Activated T-cell treated with anti-CD3 and anti-CD28 coated beads, Interleukin-2, amount 50 U/mL, for 72 hours (primary cell): Measurements from ENCODE around the gene AIFM2. TPM values are rescaled to one million over a fixed set of nuclear protein-coding genes. Genes with fewer than 3 reads are reported as not detected.
"Not testable (repeated sequence)": the region's sequence is repeated elsewhere in the genome, so short reads cannot be mapped to it uniquely, and the experiment has no call there.

Experiments used
- ATAC-seq, 2 donors: fragments of 150-1000 bp; cut with Tn5 transposase; replicated peaks in 1 of 2; 2 replicates each; pipeline ENCODE4 v1.10.0; 2021; ENCODE audit warnings: moderate library complexity in 2 of 2, mild to moderate bottlenecking in 1 of 2
- DNase-seq, 2 donors: peaks; one replicate each; pipeline ENCODE4 v3.0.0; 2021 to 2022; ENCODE audit warnings: mixed read lengths in 1 of 2
- H3K27ac Mint-ChIP-seq: one replicate; pipeline ENCODE4 v1.8.0; 2022; ENCODE audit warnings: mild to moderate bottlenecking, moderate library complexity, mixed read lengths
- H3K27me3 Mint-ChIP-seq: one replicate; pipeline ENCODE4 v1.8.0; 2022; ENCODE audit warnings: low read depth, mixed read lengths
- H3K36me3 Mint-ChIP-seq, 2 donors: one replicate each; pipeline ENCODE4 v1.8.0; 2022; ENCODE audit warnings: mixed read lengths in 2 of 2, mild to moderate bottlenecking in 1 of 2; ENCODE audit not compliant: insufficient read depth in 2 of 2
- H3K4me1 Mint-ChIP-seq: one replicate; pipeline ENCODE4 v1.8.0; 2022; ENCODE audit warnings: low read depth, mixed read lengths
- H3K4me3 Mint-ChIP-seq, 2 donors: one replicate each; pipeline ENCODE4 v1.8.0; 2022; ENCODE audit warnings: mild to moderate bottlenecking in 2 of 2, mixed read lengths in 2 of 2, moderate library complexity in 2 of 2
- H3K9me3 Mint-ChIP-seq, 2 donors: one replicate each; pipeline ENCODE4 v1.8.0; 2022; ENCODE audit warnings: mixed read lengths in 2 of 2
- total RNA-seq, 2 donors: library from RNA; stranded (reverse); gene quantifications; one replicate each; pipeline ENCODE4 v1.2.3, GENCODE V29; 2022

The AIFM2 gene
- total RNA-seq, 2 donors from 2014 or later, result 6.4 to 7.2 TPM

DNA sequence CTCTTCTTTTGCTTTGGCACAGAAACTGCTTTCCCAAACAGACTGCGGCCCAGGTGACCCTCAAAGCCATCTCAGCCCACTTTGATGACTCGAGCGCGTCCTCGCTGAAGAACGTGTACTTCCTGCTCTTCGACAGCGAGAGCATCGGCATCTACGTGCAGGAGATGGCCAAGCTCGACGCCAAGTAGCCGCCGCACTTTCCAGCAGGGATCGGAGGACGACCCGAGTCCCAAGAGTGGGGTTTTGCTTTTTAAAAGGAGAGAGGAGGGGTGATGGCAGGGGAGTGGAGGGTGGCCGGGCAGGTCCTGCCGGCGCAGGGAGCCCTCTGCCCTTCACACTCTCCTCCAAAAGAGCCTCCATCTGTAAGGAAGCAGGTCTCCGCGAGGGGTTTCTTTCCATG lies 21.1 kb downstream of the AIFM2 start:
- ATAC-seq (no peak), DNase-seq (no peak)
- no peaks in the 10 kb centered on the region for H3K9me3 Mint-ChIP-seq
- no peaks in the 10 kb centered on the region for H3K27me3 Mint-ChIP-seq
- peaks cover 0 to 2% of the 10 kb centered on the region in 2 donors for H3K36me3 Mint-ChIP-seq
- no peak overlapping the region for H3K4me3 Mint-ChIP-seq
- peaks cover 6% of the 10 kb centered on the region for H3K4me1 Mint-ChIP-seq
- H3K27ac Mint-ChIP-seq, result no peak overlapping the region

DNA sequence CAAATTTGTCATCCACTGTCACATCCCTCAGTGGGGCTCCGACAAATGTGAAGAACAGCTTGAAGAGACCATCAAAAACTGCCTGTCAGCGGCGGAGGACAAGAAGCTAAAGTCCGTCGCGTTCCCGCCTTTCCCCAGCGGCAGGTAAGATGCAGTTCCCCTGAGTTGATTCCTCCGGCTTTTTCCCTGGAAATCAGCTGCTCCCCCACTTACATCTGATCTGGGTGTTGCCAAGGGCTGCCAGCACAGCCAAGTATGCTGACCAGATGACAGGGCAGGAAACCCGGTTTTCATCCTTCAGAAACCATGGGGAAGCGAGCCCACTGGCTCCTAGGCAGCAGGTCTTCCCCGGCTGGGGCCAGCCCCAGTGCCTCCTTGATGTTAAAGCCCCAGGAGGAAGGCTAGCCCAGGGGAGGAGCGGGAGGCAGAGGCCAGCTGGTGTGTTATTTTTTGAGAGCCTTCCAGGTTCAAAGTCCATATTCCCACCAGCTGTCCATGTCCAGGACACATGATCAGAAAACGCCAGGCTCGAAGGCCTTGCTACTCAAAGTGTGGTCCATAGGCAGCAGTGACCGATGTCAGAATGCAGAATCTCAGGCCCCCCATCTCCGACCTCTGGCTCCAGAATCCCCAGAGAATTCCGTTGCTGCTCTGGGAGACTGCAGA lies 23.4 kb downstream of the AIFM2 start:
- peaks cover 0 to 2% of the 10 kb centered on the region in 2 donors for H3K36me3 Mint-ChIP-seq
- H3K4me3 Mint-ChIP-seq, result no peak overlapping the region
- H3K9me3 Mint-ChIP-seq, result no peaks in the 10 kb centered on the region
- ATAC-seq, result no peak
- no peak for DNase-seq
- H3K4me1 Mint-ChIP-seq, result no peaks in the 10 kb centered on the region
- H3K27me3 Mint-ChIP-seq, result no peaks in the 10 kb centered on the region
- H3K27ac Mint-ChIP-seq, result no peak overlapping the region

DNA sequence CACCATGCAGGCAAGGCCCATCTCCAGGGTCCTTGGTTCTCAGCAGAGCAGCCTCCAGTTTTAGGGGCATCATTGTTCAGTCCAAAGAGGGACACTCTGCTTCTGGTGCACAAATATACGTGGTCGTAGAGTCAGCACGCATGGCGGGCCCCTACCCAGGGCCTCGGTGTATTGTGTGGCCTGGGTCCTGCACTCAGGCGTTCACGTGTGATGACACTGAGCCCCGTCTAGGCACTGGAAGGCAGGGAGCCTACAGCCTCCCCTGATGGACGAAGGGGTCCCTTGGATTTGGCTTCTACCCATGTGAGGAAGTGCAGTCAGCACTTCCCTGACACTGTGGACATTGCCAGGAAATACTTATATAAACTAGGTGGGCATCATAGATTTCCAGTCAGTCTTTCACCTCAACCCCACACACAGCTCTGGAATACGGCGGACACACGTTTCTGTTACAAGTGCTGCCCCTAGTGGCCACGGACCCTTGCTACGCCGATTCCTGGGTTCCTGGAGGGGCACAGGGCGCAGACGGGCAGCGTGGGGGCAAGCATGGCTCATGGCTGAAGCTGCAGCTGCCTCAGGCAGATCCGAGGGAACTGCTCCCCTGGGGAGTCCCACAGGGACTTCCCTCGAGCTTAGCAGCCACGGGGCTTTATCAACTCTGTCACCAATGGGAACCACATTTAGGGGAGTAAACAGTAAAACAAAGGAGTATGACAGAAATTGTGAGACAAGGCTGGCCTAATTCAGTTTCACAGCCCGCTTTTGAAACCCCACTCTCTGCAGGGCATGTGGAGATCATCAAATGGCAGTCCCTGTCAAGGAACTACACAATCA lies 25.4 kb downstream of the AIFM2 start:
- Mint-ChIP-seq H3K27me3 (no peaks in the 10 kb centered on the region), H3K4me3 (no peak overlapping the region)

DNA sequence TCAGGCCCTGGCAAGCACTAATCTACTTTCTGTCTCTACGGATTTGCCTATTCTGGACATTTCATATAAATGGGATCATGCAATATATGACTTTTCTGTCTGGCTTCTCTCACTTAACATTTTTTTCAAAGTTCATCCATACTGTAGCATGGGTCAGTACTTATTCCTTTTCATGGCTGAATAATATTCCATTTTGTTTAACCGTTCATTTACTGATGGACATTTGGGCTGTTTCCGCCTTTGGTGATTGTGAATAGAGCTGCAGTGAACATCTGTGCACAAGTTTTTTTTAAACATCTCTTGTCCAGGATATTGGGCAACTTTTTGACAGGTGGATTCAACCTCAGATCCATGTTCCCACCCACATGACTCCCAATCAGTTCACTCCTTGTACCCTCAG lies 31.0 kb downstream of the AIFM2 start:
- Mint-ChIP-seq H3K9me3 (no peaks in the 10 kb centered on the region), H3K4me1 (no peaks in the 10 kb centered on the region), H3K4me3 (no peak overlapping the region), H3K27ac (no peak overlapping the region), H3K36me3 (no peaks in the 10 kb centered on the region), H3K27me3 (no peaks in the 10 kb centered on the region)
- DNase-seq (no peak), ATAC-seq (no peak)

More for the DNA sequence above, 25.4 kb downstream of the AIFM2 start:
- no peaks in the 10 kb centered on the region for H3K4me1 Mint-ChIP-seq
- peak; percentile 10 to 12 for DNase-seq
- H3K27ac Mint-ChIP-seq, result no peak overlapping the region
- peak; percentile 48 to 51 for ATAC-seq
- H3K9me3 Mint-ChIP-seq, result no peaks in the 10 kb centered on the region
- no peaks in the 10 kb centered on the region for H3K36me3 Mint-ChIP-seq

DNA sequence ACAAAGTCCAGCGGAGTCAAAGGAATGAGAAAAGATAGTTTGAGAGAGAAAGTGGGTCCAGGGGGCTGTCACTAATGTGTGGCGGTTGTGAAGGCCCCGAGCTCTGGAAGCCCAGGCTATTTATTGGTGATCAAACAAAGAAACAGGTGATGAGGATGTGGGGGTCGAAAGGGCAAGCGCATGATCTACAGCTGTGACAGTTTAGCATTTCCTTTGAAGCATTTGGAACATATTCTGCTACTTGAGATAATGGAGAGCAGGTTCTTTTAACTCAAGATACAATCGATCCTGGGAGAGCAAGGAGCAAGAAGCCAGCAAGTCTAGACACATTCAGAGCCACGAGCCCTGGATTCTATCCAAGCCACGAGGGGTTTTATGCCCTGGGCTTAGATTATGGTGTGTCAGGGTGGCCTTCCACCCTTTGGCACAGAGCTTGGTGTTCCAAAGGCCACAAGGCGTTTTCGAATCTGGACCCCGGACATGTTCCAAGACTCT lies 31.5 kb downstream of the AIFM2 start:
- H3K36me3 Mint-ChIP-seq, ATAC-seq, H3K27ac Mint-ChIP-seq: not testable (repeated sequence)

DNA sequence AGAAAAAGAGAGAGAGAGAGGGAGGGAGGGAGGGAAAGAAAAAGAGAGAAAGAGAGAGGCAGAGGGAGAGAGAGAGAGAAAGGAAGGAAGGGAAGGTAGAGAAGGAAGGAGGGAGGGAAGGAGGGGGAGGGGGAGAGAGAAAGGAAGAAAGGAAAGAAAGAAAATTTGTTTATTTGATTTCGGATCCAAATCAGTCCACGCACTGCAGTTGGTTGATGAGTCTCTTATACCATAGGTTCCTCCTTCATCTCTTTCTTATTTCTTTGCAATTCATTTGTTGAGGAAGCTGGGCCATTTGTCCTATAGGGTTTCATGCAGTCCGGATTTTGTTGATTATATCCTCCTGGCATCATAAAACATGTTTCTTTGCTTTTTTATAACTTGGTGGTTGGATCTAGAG lies 34.4 kb downstream of the AIFM2 start:
- no peak for DNase-seq
- Mint-ChIP-seq H3K4me3 (no peak overlapping the region), H3K9me3 (no peaks in the 10 kb centered on the region), H3K4me1 (peaks cover 17% of the 10 kb centered on the region), H3K27ac (no peak overlapping the region), H3K27me3 (no peaks in the 10 kb centered on the region), H3K36me3 (peaks cover 0 to under 1% of the 10 kb centered on the region in 2 donors)
- no peak for ATAC-seq

More for the DNA sequence above, 31.5 kb downstream of the AIFM2 start:
- H3K4me1 Mint-ChIP-seq, DNase-seq, H3K4me3 Mint-ChIP-seq, H3K27me3 Mint-ChIP-seq, H3K9me3 Mint-ChIP-seq: not testable (repeated sequence)

DNA sequence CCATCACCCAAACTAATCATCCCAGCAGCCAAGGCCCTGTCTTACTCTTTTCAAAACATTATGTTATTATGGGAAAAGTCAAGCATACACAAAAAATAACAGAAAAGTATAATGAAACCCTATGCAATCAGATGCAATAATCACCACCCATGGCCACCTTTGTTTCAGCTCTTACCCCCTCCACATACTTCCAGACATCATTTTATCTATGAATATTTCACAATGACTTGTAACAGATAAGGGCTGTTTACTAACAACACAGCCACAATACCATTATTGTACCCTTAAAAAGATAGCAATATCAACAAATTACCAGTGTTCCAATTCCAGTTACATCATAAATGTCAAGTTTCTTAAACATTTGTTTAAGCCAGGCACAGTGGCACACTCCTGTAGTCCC lies 35.2 kb downstream of the AIFM2 start:
- no peak for DNase-seq
- Mint-ChIP-seq H3K4me1 (peaks cover 26% of the 10 kb centered on the region), H3K27ac (no peak overlapping the region)

DNA sequence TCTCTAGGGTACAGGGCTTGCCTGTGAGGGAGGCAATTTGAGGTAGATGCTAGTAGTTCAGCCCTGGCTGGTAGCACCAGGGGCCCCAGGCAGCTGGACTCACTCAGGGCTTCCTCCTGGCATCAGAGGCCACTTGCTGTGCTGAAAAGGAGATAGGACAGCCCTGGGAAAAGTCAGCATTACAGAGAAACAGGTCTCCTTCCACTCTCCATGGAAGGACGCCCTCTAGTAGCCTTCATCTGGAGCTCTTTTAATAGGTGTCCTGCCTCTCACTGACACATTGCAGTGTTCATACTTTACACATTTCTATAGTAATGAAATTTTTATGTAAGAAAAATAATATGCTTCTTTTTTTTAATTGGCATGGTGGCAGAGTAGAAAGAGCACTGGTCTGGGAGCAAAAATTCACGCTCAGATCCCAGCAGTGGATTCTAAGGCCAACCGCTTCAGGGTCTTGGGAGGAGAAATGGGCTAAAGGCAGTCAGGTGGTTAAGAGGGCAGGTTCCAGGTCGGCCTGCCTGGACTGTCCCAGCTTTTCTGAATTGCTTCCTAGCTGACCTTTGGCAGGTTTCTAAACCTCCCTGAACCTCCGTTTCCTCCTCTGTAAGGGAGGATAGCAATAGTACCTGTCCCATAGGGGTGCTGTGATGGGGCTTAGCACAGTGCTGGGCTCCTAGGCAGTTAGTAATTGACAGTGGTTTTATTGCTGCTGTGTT lies 35.8 kb downstream of the AIFM2 start:
- DNase-seq (no peak), ATAC-seq (no peak)
- Mint-ChIP-seq H3K4me3 (no peak overlapping the region), H3K27ac (no peak overlapping the region), H3K9me3 (no peaks in the 10 kb centered on the region), H3K27me3 (no peaks in the 10 kb centered on the region), H3K36me3 (peaks cover 0 to 2% of the 10 kb centered on the region in 2 donors), H3K4me1 (peaks cover 32% of the 10 kb centered on the region)

More for the DNA sequence above, 35.2 kb downstream of the AIFM2 start:
- no peak for ATAC-seq
- no peaks in the 10 kb centered on the region for H3K9me3 Mint-ChIP-seq
- H3K4me3 Mint-ChIP-seq, result no peak overlapping the region
- H3K36me3 Mint-ChIP-seq, result peaks cover 0 to 2% of the 10 kb centered on the region in 2 donors
- no peaks in the 10 kb centered on the region for H3K27me3 Mint-ChIP-seq

DNA sequence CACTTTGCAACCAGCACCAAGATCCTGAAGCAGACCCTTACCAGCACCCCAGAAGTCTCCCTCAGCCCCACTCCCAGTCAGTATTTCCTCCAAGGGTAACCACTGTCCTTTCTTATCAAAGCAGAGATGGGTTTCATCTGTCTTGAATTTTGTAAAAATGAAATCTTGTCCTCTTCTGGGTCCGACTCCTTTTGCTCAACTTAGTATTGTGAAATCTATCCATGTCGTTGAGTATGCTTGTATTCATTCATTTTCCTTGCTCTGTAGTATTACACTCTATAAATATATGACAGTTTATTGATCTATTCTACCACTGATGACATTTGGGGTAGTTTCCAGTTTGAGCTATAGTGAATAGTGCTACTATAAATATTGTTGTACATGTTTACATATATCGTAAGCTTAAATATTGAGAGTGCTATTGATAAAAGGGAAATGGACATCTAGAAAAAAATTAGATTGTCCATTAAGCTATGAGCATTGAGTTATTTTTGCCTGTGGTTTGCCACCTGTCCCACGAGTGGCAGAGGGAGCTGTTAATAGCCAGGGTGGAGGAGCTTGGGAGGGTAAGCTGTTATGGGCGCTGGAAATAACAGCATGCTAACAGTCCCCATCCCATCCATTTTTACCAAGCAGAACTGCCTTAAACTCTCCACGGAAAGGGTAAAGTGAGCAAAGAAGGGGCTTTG lies 36.5 kb downstream of the AIFM2 start:
- Mint-ChIP-seq H3K9me3 (no peaks in the 10 kb centered on the region), H3K27me3 (no peaks in the 10 kb centered on the region), H3K4me3 (no peak overlapping the region), H3K27ac (no peak overlapping the region), H3K4me1 (peaks cover 37% of the 10 kb centered on the region), H3K36me3 (peaks cover 0 to 2% of the 10 kb centered on the region in 2 donors)
- no peak for ATAC-seq
- no peak for DNase-seq

DNA sequence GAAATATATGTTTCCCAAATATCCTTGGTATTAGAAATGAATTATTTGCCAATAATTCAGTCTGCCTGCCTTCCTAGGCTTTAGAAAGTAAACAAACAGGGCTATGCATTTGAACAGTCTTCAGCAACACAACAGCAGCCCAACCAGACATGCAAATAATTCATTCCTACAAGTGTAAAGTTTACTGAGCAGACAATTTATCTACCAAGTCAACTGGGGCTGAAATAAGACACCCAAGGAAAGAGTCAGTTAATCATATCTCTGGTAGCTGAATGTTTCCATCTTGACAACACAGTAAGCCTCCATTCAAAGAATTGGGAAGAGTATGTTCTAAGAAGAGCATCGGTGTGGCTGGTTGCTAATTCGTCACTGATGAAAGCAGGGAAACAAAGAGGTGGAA lies 38.4 kb downstream of the AIFM2 start:
- Mint-ChIP-seq H3K4me1 (peaks cover 37% of the 10 kb centered on the region), H3K36me3 (peaks cover 0 to 2% of the 10 kb centered on the region in 2 donors), H3K4me3 (peak overlapping the region; percentile 78 to 95), H3K27me3 (no peaks in the 10 kb centered on the region), H3K9me3 (no peaks in the 10 kb centered on the region), H3K27ac (no peak overlapping the region)
- DNase-seq (no peak), ATAC-seq (no peak)

DNA sequence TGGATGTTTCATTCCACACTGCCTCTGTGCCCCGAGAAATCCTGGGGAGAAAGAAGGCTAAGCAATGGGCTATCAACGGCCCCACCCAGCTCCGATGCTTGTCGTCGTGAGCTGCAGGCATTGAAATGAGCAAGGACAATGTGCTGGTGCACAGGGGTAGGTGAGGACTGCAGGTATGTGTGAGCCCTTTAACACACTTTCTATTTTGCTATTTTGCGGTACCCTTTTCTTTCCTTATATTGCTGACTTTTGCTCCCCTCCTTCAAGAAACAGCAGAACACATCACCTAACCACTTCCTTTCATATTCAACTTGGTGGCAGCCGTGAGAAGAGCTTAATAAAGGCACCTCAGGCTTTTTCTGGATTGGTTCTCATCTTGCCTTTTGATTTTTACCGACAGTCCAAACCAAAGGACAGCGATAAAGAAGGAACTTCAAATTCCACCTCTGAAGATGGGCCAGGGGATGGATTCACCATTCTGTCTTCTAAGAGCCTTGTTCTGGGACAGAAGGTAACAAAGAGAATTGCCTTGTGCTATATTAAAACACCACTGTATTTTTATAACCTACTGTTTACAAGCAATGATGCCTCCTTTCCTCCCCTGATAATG lies 39.2 kb downstream of the AIFM2 start:
- Mint-ChIP-seq H3K27me3 (no peaks in the 10 kb centered on the region), H3K4me1 (peaks cover 37% of the 10 kb centered on the region), H3K9me3 (no peaks in the 10 kb centered on the region), H3K36me3 (peaks cover 0 to 2% of the 10 kb centered on the region in 2 donors), H3K4me3 (peak overlapping the region; percentile 78 to 95), H3K27ac (peak overlapping the region; percentile 7)
- DNase-seq (peak; percentile 28), ATAC-seq (peak; percentile 89 to 90)

DNA sequence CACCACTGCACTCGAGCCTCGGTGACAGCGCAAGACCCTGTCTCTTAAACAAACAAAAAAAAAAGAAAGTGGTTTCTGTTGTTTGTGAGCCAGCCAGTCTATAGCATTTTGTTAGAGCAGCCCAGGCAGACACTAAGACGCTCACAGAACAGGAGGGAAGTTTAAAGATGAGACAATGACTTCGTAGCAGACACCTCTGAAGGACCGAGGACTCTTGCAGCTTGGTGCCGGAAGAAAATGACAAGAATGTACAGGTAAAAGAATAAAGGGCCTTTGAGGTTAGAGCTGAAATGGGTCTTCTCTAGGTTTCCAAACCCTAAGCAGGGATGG lies 40.3 kb downstream of the AIFM2 start:
- peak; percentile 4 to 22 for ATAC-seq
- peak overlapping the region; percentile 78 to 95 for H3K4me3 Mint-ChIP-seq
- H3K27me3 Mint-ChIP-seq, result no peaks in the 10 kb centered on the region
- H3K27ac Mint-ChIP-seq, result peak overlapping the region; percentile 98
- peaks cover 0 to 2% of the 10 kb centered on the region in 2 donors for H3K36me3 Mint-ChIP-seq
- H3K4me1 Mint-ChIP-seq, result peaks cover 37% of the 10 kb centered on the region
- no peaks in the 10 kb centered on the region for H3K9me3 Mint-ChIP-seq
- no peak for DNase-seq
